SU-DHL-6 (cell line): Measurements from ENCODE around the gene OPRM1.
"Not testable (repeated sequence)": the region's sequence is repeated elsewhere in the genome, so short reads cannot be mapped to it uniquely, and the experiment has no call there.

Experiments
- EZH2phosphoT487 ChIP-seq: fragments of 200-600 bp; sonication (generic), shearing (Covaris generic); conservative IDR thresholded peaks from 2 replicates; pipeline ENCODE4 v1.6.1; 2018; ENCODE audit warnings: mild to moderate bottlenecking, antibody characterized with exemption, low read length, moderate library complexity, mixed read lengths
- TF ChIP-seq, protein P1 (sequence below): fragments of 200-600 bp; sonication (generic); IDR thresholded peaks from one replicate; pipeline ENCODE4 v1.5.1; 2017; ENCODE audit warnings: antibody characterized with exemption, mild to moderate bottlenecking, low read length, moderate library complexity; ENCODE audit not compliant: insufficient read depth, poor library complexity, severe bottlenecking

DNA sequence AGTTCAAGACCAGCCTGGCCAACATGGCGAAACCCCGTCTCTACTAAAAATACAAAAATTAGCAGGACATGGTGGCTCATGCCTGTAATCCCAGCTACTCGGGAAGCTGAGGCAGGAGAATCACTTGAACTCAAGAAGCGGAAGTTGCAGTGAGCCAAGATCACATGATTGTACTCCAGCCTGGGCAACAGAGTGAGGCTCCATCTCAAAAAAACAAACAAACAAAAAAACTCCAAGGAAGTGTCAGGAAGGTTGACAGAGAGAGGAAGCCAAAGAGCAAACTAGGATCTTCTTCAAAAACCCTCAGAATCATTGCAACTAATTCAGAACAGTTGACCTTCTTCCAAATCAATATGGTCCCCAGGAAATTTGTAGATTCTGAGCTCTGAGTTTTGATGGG is 162.6 kb downstream of the OPRM1 start:
- TF ChIP-seq, protein P1, sequence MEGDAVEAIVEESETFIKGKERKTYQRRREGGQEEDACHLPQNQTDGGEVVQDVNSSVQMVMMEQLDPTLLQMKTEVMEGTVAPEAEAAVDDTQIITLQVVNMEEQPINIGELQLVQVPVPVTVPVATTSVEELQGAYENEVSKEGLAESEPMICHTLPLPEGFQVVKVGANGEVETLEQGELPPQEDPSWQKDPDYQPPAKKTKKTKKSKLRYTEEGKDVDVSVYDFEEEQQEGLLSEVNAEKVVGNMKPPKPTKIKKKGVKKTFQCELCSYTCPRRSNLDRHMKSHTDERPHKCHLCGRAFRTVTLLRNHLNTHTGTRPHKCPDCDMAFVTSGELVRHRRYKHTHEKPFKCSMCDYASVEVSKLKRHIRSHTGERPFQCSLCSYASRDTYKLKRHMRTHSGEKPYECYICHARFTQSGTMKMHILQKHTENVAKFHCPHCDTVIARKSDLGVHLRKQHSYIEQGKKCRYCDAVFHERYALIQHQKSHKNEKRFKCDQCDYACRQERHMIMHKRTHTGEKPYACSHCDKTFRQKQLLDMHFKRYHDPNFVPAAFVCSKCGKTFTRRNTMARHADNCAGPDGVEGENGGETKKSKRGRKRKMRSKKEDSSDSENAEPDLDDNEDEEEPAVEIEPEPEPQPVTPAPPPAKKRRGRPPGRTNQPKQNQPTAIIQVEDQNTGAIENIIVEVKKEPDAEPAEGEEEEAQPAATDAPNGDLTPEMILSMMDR, result not testable (repeated sequence)
- TF ChIP-seq EZH2phosphoT487, result not testable (repeated sequence)
